ENCODE results near the gene XYLT1. TPM values are rescaled to one million over a fixed set of nuclear protein-coding genes. Genes with fewer than 3 reads are reported as not detected.

XYLT1 gene
- polyA plus RNA-seq, 1 donor (not counting 4 experiments of a cell fraction or from before 2014, with no cell fraction given), result 4.4 TPM

DNA sequence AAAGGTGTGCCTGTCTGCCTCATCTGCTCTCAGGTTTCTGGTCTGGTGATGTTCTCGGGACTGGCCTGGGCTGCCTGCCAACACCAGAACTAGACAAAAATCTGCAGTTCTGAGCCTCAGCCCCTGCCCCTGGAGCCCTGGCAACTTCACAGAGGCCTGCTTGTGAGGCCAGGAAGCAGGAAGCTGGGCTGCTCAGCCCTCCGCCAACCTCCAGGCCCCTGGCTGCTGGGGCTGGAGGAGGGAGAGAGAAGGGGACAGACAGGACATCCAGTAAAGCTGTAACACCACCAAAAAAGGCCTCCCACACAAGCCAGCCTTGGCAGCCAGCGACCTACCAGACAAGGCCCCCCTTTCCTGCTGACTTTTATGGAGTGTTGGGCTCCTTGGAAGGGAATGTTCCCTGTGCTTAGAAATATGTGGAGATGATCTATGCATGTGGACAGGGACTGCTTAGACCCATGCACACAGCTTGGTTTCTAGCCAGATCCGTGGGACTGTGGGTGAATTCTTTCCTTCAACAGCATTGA lies 157.6 kb downstream of the XYLT1 start:
- Histone ChIP-seq H3K9me1 (ENCODE audit: control insufficient read depth, extremely low read depth, insufficient read depth, low read length) (peaks cover 2% of the 10 kb centered on the region), H3K4me1 (ENCODE audit: control insufficient read depth, extremely low read depth, insufficient read depth, low read length) (peaks cover 22% of the 10 kb centered on the region), H3K9ac (ENCODE audit: control insufficient read depth, extremely low read depth, insufficient read depth, low read length) (no peak overlapping the region), H4K20me1 (ENCODE audit: control insufficient read depth, extremely low read depth, insufficient read depth, low read length) (no peaks in the 10 kb centered on the region), H2AFZ (ENCODE audit: control insufficient read depth, low read length) (no peak overlapping the region), H3K79me2 (ENCODE audit: control insufficient read depth, insufficient read depth, low read length) (no peaks in the 10 kb centered on the region), H3K27ac (ENCODE audit: control insufficient read depth, insufficient read depth, low read length) (peak overlapping the region; percentile 27), H3K36me3 (ENCODE audit: control insufficient read depth in 2 of 2, extremely low read depth in 1 of 2, insufficient read depth in 2 of 2, low read length in 2 of 2) (no peaks in the 10 kb centered on the region), H3K27me3 (ENCODE audit: control insufficient read depth, extremely low read depth, insufficient read depth, low read length) (no peaks in the 10 kb centered on the region), H3K4me2 (ENCODE audit: control insufficient read depth, extremely low read depth, insufficient read depth, low read depth, low read length) (no peak overlapping the region), H3K4me3 (ENCODE audit: control insufficient read depth in 2 of 3, extremely low read depth in 1 of 3, insufficient read depth in 2 of 3, low read depth in 1 of 3, low read length in 3 of 3) (no peak overlapping the region), H3K9me3 (ENCODE audit: control insufficient read depth, low read depth, low read length) (no peaks in the 10 kb centered on the region)
- no peak for TF ChIP-seq EZH2 (IDR thresholded peaks at IDR 0.05; ENCODE audit: low read length)
- TF ChIP-seq, protein P1, sequence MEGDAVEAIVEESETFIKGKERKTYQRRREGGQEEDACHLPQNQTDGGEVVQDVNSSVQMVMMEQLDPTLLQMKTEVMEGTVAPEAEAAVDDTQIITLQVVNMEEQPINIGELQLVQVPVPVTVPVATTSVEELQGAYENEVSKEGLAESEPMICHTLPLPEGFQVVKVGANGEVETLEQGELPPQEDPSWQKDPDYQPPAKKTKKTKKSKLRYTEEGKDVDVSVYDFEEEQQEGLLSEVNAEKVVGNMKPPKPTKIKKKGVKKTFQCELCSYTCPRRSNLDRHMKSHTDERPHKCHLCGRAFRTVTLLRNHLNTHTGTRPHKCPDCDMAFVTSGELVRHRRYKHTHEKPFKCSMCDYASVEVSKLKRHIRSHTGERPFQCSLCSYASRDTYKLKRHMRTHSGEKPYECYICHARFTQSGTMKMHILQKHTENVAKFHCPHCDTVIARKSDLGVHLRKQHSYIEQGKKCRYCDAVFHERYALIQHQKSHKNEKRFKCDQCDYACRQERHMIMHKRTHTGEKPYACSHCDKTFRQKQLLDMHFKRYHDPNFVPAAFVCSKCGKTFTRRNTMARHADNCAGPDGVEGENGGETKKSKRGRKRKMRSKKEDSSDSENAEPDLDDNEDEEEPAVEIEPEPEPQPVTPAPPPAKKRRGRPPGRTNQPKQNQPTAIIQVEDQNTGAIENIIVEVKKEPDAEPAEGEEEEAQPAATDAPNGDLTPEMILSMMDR (optimal IDR thresholded peaks at IDR 0.05 in 1 of 3, IDR thresholded peaks at IDR 0.05 in 1 of 3, conservative IDR thresholded peaks at IDR 0.05 in 1 of 3; ENCODE audit: extremely low read depth in 1 of 3, insufficient read depth in 2 of 3, low read length in 3 of 3), result no peak
- no peak for DNase-seq (ENCODE audit: low read depth, low spot score)
- FAIRE-seq, result no peak
- dilution Hi-C loops (cut with MboI; ENCODE audit: extremely low pct_ligation_motif_present, low sequenced_read_pairs), result no loop called here

DNA sequence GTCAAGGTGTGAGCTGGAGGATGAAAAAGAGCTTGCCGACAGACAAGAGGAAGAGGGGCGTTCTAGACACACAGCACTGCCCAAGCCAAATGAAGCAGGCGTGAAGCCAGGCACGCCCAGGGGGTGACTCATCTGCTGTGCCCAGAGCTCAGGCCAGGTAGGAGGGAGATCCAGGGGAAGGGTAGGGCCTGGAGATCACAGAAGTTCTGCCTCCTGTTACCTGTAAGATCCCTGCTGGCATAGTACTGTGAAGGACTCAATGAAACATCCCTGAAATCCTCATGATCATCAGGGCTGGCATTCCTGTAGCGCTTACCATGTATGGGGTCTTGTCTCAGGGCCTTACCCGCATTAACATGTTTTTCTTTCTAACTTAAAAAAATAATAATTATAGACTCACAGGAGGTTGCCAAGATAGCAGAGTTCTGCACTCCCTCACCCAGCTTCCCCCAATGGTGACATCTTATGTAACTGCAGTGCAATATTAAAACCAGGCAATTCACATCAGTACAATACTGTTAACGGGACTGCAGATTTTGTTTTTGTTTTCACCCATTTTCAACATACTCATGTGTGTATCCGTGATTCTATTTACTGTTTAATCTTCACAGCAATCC lies 158.6 kb downstream of the XYLT1 start:
- Histone ChIP-seq H3K9me1 (ENCODE audit: control insufficient read depth, extremely low read depth, insufficient read depth, low read length) (peaks cover 2% of the 10 kb centered on the region), H3K27ac (ENCODE audit: control insufficient read depth, insufficient read depth, low read length) (peak overlapping the region; percentile 16), H3K9me3 (ENCODE audit: control insufficient read depth, low read depth, low read length) (no peaks in the 10 kb centered on the region), H4K20me1 (ENCODE audit: control insufficient read depth, extremely low read depth, insufficient read depth, low read length) (no peaks in the 10 kb centered on the region), H3K4me1 (ENCODE audit: control insufficient read depth, extremely low read depth, insufficient read depth, low read length) (peaks cover 17% of the 10 kb centered on the region), H3K4me3 (ENCODE audit: control insufficient read depth in 2 of 3, extremely low read depth in 1 of 3, insufficient read depth in 2 of 3, low read depth in 1 of 3, low read length in 3 of 3) (no peak overlapping the region), H3K27me3 (ENCODE audit: control insufficient read depth, extremely low read depth, insufficient read depth, low read length) (no peaks in the 10 kb centered on the region), H3K4me2 (ENCODE audit: control insufficient read depth, extremely low read depth, insufficient read depth, low read depth, low read length) (peak overlapping the region; percentile 49), H3K36me3 (ENCODE audit: control insufficient read depth in 2 of 2, extremely low read depth in 1 of 2, insufficient read depth in 2 of 2, low read length in 2 of 2) (no peaks in the 10 kb centered on the region), H3K9ac (ENCODE audit: control insufficient read depth, extremely low read depth, insufficient read depth, low read length) (no peak overlapping the region), H2AFZ (ENCODE audit: control insufficient read depth, low read length) (no peak overlapping the region), H3K79me2 (ENCODE audit: control insufficient read depth, insufficient read depth, low read length) (no peaks in the 10 kb centered on the region)
- DNase-seq (ENCODE audit: low read depth, low spot score) (peak; percentile 36), FAIRE-seq (peak; percentile 67)
- dilution Hi-C loops (cut with MboI; ENCODE audit: extremely low pct_ligation_motif_present, low sequenced_read_pairs), result no loop called here
- TF ChIP-seq, protein P1 (optimal IDR thresholded peaks at IDR 0.05 in 1 of 3, IDR thresholded peaks at IDR 0.05 in 1 of 3, conservative IDR thresholded peaks at IDR 0.05 in 1 of 3; ENCODE audit: extremely low read depth in 1 of 3, insufficient read depth in 2 of 3, low read length in 3 of 3), result no peak
- no peak for TF ChIP-seq EZH2 (IDR thresholded peaks at IDR 0.05; ENCODE audit: low read length)
